ENCODE data around the gene CPNE5.

The CPNE5 gene

GRCh38 chr6:36838896-36839748 is at the start of gene CPNE5:
Gene CPNE5 (minus strand): TSS chr6:36839444. CDS start chr6:36839377, 67 bp downstream.
- DNase-seq = no peak

GRCh38 chr6:36888115-36888643 is 48.9 kb upstream of the CPNE5 start:
- DNase-seq = no peak

DNA sequence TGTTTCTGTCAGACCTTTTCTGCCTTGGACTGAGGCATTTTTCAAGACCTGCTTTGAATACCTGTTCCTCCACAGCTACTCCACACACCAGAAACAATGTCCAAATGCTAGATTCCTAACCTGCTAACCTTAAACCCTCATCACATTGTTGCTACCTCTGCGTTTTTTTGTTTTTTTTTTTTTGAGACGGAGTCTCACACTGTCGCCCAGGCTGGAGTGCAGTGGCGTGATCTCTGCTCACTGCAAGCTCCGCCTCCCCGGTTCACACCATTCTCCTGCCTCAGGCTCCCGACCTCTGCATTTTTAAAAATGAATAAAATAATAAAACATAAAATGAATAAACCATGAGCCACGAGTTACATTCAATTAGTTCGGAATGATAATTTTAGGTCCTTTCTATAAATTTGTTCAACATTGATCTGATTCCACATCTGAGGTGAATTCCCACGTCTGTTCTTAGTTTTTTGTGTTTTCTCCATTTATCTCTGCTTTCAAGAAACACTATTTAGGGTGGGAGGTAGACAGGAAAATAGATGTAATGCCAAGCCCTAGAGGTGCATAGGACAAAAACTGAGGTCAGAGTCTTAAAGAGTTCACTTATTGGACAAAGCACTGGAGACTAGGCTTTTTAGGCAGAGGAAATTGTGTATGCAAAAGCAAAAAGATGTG is 47.8 kb upstream of the CPNE5 start:
- no peak for DNase-seq

- DNase-seq = peak; percentile 98
Observed at GRCh38 chr6:36885461-36886401, 46.5 kb upstream of the CPNE5 start, which contains the start of gene C6orf89. Gene C6orf89 (plus strand): TSS chr6:36885952. CDS start chr6:36899445, 13,493 bp downstream.

DNA sequence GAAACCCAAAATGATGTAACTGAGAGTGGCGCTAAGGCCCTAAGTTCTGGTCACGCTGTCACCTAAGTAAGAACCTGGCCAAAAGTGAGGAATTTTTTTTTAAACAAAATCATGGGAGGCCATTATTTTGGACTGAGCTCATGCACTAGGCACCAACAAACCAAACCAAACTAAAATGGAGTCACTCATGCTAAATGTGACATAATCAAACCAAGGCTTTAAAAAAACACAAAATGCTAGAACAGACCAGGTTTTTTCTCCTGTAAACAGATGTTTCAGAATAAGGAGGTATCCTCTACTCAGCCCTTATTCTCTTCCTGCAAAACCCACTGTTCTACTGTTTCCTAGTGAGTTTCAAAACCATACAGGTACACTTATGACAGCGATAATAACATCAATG is 45.4 kb upstream of the CPNE5 start:
- DNase-seq = no peak

GRCh38 chr6:36875250-36875633 is 36.0 kb upstream of the CPNE5 start:
- no peak for DNase-seq

DNA sequence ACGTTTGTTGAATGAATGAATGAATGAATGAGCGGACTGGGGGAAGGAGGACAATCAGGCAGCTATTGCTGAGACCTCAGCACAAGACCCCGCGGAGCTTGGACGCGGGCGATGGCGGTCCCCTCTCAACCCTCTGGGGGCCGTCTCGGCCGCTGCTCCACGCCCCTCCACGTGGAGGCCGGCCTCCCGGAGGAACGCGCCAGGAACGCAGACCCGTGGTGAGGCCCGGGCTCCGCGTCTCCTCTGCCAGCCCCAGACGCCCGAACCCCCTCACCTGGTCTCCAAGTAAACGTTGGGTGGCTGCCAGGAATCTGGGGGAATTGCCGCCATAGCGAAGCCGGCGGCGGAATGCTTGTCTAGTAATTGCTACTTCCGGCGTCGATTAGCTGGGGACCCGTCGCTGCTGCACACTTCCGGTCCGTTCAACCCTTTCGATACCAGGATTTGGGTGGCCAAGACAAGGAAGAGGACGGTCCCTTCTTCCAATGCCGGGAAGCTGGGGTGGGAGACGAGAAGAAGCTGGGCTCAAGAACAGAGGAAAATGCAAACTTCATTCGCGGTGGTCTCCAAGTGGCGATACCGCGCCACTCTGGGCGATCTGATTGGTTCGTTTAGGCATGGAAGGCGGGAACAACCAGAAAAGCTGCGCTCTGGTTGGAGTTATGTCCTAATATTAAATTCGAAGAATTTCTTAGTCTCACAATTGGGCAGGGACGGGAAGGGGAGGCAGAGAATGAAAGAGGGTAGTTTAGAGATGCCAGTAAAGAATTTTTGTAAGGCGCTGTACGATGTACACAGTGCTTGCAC is 35.4 kb upstream of the CPNE5 start, which contains the start of gene PPIL1:
Gene PPIL1 (minus strand): TSS at position 361 of the 807 bp plus-strand sequence. CDS start 31 bp downstream, at position 330.
- DNase-seq = peak; percentile 92

GRCh38 chr6:36873612-36874442 is 34.6 kb upstream of the CPNE5 start:
- no peak for DNase-seq

GRCh38 chr6:36873115-36873514 is 33.9 kb upstream of the CPNE5 start:
- no peak for DNase-seq

DNA sequence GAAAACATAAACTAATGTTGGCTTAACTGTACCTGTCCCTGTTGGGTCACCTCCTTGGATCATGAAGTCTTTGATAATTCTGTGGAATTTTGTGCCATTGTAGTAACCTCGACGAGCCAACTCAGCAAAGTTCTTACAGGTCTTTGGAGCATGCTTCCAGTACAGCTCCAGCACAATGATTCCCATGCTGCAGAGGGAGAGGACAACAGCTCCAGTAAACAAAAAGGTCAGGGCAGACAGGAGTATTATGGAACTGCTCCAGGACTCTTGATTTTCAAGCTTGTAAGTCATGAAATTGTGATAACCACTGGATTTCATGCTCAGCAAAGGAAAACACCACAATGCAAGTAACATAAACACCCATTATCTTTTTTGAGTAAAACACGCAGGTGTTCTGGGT is 32.4 kb upstream of the CPNE5 start:
- no peak for DNase-seq

- no peak for DNase-seq
Observed at GRCh38 chr6:36867471-36868224, 28.4 kb upstream of the CPNE5 start.

DNA sequence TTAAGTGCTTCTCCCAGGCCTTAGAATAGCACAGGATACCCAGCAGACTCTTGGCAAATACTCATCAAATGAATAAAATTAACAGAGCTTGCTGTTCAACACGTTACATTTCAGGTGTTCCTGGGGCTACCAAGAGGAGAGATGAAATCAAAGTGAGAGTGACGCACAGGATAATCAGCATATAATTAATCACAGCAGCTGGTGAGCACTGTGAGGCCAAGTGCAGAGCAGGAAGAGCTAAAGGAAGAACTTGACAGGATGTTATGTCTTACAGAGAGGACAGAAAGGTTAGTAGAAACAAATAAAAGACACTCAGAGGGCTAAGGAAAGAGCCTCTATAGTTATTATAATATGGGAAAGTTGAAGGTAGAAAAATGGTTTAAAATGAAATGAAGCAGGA is 26.6 kb upstream of the CPNE5 start:
- DNase-seq = no peak

- no peak for DNase-seq
Observed at GRCh38 chr6:36863670-36864540, 24.7 kb upstream of the CPNE5 start.

DNA sequence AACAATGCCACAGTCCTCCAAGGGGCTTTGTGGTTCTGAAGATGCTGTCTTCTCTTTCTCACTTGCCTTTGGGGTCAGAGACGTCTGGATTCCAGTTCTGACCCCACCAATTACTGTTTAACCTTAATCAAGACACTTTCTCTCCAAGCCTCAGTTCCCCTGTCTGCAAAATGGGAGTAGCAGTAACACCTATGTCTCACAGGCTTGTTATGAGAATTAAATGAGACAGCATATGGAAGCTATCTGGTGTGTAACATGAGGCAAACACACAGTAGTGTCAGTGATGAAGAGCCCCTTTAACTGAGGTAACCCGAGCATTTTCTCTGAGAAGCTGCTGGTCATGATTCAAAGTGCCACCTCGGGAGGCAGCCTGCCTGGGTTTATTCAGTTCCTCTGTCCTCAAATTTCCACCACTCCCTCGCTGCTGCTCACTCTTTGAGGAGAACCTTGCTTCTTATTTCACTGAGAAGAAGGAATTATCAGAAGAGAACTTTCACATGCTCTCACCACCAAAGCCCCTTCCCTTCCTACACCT is 23.7 kb upstream of the CPNE5 start:
- DNase-seq = no peak

DNA sequence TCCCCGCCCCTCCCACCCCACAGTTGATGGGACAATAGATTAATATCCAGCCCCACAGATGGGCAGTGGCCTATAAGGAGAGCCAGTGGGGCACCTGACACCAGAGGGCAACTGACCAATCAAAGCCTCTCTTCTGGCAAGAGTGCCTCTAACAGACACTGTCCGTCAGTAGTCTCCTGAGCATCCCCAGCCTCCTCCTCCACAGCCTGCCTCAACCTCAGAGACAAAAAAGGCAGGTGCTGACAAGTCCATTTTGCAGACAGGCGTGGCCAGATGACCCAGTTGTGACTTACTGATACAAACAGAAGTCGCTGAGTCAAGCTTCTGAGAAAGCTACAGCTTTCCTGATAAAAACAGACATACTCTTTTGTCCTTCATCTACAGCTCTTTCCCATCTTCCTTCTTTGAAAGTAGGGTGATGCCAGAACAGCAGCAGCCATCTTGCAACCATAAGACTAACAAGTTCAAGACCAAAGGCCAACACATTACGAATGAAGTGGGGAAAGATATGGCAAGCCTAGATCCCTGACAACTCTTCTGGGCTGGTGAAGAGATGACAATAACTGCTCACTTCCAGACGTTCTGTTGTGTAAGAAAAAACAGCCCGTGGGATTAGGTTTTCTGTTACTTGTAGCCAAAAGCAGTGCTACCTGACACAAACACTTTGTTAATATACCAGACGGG is 23.1 kb upstream of the CPNE5 start:
- DNase-seq = no peak

DNA sequence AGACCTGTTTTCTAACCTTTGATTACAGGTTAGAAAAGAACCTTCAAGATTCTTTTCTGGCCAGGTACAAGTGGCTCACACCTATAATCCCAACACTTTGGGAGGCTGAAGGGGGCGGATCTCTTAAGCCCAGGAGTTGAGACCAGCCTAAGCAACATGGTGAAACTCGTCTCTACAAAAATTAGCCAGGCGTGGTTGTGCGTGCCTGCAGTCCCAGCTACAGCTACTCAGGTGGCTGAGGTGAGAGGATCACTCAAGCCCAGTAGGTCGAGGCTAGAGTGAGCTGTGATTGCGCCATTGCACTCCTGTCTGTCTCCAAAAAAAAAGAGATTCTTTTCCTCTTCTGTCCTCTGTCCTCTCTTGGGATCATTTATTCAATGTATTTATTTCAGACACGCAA is 20.9 kb upstream of the CPNE5 start:
- DNase-seq = no peak

DNA sequence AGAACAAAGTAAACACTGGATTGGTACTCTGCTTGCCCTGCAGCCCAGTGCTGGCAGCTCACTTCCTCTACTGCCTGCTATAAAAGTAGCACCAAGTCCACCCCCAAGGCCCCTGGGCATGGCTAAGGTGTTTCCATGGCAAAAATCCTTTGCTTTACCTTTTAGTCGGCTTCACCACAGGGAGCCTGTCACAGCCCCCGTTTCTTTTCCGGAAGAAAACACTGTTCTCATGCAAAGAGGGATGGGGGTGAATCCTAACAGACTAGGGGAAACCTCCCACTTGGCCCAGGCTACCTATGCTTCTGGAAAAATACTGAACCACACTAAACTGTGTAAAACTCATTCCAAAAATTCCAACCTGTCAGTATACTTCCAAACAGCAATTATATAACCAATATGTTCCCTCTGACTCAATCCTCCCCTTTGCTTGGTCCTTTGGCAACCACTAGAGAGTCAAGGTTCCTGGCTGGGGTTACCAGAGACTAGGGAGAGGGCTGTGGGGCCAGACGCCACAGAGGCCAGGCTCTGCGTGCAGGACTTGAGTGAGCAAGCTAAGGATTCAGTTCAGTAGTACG is 19.2 kb upstream of the CPNE5 start:
- DNase-seq = peak; percentile 79

DNA sequence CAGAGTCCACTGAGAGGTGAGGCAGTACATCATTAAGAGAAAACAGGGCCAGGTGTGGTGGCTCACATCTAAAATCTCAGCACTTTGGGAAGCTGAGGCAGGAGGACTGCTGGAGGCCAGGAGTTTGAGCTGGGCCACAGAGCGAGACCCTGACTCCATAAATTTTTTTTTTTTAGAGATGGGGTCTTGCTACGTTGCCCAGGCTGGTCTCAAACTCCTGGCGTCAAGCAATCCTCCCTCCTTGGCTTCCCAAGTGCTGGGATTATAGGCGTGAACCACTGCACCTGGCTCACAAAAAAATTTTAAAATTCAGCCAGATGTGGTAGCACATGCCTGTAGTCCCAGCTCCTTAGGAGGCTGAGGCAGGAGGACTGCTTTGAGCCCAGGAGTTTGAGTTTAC is 18.1 kb upstream of the CPNE5 start:
- no peak for DNase-seq

All from fibroblast of skin of right biceps (primary cell).